ENCODE results near the gene TGDS. TPM values are rescaled to one million over a fixed set of nuclear protein-coding genes. Genes with fewer than 3 reads are reported as not detected.

The TGDS gene
- total and polyA plus RNA-seq, 5 experiments from 2014 or later, result 8.5 to 16.7 (median 14.4) TPM

GRCh38 chr13:94524407-94524806 is 71.5 kb downstream of the TGDS start:
- Mint-ChIP-seq H3K36me3 (peaks cover 0 to 9% (median 7%) of the 10 kb centered on the region in 3 donors), H3K27ac (no peak overlapping the region), H3K9me3 (peaks cover 0 to 21% (median 5%) of the 10 kb centered on the region in 9 donors), H3K4me1 (peaks cover 0 to 2% (median under 1%) of the 10 kb centered on the region in 4 donors), H3K27me3 (peaks cover 0 to 5% (median 0%) of the 10 kb centered on the region in 5 donors), H3K4me3 (no peak overlapping the region)
- POLR2A ChIA-PET, result interaction anchor here (0.5 kb wide), 1 partner anchor 76 kb away, joined by 3 read pairs; no protein-coding TSS in a partner anchor
- DNase-seq, result no peak
- ATAC-seq, result no peak

Other genes with a start within 250 kb of the TGDS start
- gene DCT, start 116.5 kb downstream of the TGDS start, total RNA-seq, result 1 to 10 TPM; 1.1 TPM
- gene DCT, start 116.5 kb downstream of the TGDS start, polyA plus RNA-seq, result under 1 TPM in 2 of 3 donors, not detected in 1; 0.19 to 0.77 TPM
- gene GPR180, start 5.7 kb upstream of the TGDS start, total RNA-seq, result 1 to 10 TPM; 3.1 to 3.4 TPM
- 1 to 10 TPM in 2 of 3 donors, under 1 TPM in 1; 0.96 to 1.8 (median 1.1) TPM for gene GPR180, start 5.7 kb upstream of the TGDS start, polyA plus RNA-seq
- not detected for gene SOX21, start 116.4 kb upstream of the TGDS start, total RNA-seq
- not detected for gene SOX21, start 116.4 kb upstream of the TGDS start, polyA plus RNA-seq

Data from naive thymus-derived CD8-positive, alpha-beta T cell (primary cell).